ENCODE results near the gene SLC66A2.

SLC66A2 gene

DNA sequence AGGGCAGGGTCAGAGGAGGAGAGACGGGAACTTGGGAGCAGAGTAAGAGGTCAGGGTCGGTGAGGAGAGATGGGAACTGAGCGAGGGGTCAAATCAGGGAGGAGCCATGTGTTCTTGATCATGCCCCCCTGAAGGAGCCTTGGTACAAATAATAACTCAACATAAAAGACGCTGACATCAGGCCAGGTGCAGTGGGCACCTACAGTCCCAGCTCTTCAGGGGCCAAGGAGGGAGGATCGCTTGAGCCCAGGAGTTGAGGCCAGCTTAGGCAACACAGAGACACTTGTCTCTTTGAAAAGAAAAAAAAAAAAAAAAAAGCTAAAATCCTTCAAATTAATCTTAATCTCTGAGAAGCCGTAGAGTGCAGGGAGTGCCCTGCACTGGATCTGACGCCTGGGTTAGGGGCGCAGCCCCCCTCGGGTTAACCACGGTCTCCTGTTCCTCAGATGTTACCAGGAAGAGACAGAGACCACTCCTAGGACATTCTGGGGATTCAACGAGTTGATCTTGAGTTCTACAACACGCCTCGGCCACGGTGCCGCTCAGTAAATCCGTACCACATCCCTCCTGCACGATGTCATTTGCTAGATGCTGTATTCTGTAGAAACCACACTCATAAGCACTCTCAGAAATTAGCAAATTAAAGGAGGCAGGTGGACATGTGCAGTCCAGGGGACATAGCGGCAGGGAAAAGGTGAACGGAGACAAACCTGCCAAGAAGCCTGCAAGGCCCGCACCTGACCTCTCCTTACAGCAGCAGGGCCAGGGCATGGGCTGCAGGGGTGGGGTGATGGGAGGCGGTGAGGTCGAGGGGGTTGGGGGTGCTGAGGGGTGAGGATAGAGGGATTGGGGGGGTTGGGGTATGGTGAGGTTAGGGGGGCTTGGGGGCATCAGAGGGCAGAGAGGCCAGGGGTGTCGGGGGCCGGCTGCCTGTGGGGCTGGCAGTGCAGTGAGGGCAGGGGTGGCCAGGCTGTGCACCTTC is 29.2 kb downstream of the SLC66A2 start:
- TF ChIP-seq, protein P1, sequence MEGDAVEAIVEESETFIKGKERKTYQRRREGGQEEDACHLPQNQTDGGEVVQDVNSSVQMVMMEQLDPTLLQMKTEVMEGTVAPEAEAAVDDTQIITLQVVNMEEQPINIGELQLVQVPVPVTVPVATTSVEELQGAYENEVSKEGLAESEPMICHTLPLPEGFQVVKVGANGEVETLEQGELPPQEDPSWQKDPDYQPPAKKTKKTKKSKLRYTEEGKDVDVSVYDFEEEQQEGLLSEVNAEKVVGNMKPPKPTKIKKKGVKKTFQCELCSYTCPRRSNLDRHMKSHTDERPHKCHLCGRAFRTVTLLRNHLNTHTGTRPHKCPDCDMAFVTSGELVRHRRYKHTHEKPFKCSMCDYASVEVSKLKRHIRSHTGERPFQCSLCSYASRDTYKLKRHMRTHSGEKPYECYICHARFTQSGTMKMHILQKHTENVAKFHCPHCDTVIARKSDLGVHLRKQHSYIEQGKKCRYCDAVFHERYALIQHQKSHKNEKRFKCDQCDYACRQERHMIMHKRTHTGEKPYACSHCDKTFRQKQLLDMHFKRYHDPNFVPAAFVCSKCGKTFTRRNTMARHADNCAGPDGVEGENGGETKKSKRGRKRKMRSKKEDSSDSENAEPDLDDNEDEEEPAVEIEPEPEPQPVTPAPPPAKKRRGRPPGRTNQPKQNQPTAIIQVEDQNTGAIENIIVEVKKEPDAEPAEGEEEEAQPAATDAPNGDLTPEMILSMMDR (IDR thresholded peaks at IDR 0.05; ENCODE audit: low read depth, low read length), result no peak

DNA sequence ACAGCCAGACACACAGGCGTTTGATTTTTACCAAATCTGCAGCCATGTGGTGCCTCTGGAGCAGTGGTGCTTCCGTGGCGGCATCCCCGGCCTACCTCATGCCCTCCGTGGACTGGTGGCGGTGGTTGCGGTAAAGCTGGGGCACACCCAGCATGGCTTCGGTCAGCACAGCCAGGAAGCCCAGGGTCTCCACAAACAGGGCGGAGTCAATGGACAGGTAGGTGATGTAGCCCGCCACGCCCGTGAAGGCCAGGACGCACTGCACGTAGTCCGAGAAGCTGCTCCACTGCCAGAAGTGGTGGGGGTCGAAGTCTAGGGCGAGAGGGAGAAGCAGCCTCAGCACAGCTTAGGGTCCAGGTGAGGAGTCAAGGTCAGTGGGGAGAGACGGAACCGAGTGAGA is 32.4 kb downstream of the SLC66A2 start:
- TF ChIP-seq, protein P1 (IDR thresholded peaks at IDR 0.05; ENCODE audit: low read depth, low read length), result no peak
- no peak overlapping the region for H3K4me3 ChIP-seq (ENCODE audit: low read depth, low read length)

More for the DNA sequence above, 29.2 kb downstream of the SLC66A2 start:
- no peak overlapping the region for H3K4me3 ChIP-seq (ENCODE audit: low read depth, low read length)

DNA sequence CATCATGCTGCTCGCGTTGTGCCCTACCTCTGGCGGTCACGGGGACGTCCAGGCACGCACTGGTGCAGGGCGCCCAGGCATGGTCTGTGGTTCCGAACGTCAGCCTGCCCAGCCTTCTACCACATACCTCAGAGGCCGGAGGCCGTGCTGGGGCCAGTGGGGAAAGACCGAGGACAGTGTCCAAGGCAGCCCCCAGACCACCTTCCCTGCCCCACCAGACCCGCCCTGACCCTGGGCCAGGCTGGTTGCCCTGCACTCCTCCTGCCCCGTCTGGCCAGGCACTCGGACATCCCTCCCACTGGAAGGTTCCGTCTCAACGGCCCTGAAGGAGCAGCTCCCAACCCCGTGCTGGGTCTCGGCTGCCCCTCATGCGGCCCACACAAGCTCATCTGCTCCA is 32.8 kb downstream of the SLC66A2 start:
- no peak overlapping the region for H3K4me3 ChIP-seq (ENCODE audit: low read depth, low read length)
- TF ChIP-seq, protein P1 (IDR thresholded peaks at IDR 0.05; ENCODE audit: low read depth, low read length), result no peak

DNA sequence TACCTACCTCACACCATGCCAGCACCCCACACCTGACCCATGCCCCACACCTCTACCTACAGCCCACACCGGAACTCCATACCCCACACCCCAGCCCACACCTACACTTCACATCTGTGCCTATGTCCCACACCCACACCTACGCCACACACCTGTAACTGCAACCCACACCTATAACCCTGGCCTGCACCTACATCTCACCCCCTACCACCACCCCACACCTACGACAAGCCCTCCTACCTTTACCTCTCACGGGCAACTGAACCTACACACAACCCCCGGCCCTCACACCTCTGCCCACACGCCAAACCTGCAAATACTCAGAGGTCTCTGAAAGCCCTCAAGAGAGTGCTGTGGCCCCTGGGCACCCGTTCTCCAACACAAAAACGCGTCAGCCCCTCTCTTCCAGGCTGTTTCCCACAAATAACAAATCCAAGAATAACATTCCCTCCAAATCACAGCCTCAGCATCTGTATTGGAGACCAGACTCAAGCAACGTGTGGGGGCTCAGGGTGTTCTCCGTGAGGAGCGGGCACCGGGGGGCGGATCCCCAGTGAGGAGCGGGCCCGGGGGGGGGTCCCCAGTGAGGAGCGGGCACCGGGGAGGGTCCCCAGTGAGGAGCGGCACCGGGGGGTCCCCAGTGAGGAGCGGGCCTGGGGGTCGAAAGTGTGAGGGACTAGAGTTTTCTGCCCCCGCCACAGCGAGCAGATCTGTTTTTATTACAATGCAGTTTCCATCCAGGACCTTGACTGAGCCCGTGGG is 33.4 kb downstream of the SLC66A2 start:
- no peak overlapping the region for H3K4me3 ChIP-seq (ENCODE audit: low read depth, low read length)
- TF ChIP-seq, protein P1 (IDR thresholded peaks at IDR 0.05; ENCODE audit: low read depth, low read length), result no peak

DNA sequence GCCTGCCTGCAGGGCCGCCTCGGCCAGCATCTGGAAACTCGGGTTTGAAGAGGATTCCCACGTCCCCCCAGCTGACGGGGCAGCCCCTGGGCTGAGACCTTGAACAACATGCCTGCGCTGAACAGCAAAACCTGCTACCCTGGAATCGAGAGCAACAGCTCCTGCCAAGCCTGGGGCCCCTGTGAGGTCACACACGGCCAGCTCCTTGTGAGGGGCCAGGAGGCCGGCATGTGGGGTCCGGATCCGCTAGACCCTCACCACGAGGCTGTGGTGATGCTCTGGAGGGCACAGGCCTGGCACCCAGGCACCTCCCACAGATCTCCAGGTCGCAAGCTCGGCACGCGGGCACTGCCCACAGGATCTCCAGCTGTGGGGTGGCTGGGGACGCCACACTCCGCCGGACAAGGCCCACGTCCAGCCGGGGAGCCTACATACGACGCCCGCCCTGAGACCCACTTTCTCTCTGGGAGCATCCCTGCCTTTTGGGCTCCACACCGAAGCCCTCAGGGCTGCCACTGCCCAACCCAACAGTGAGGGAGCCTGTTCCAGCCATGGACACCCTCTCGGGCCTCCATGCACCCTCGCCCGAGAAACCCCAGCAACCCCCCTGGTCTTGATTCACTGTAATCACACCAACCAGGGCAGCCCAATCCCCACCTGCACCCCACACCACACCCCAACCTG is 34.1 kb downstream of the SLC66A2 start:
- TF ChIP-seq, protein P1 (IDR thresholded peaks at IDR 0.05; ENCODE audit: low read depth, low read length), result no peak

DNA sequence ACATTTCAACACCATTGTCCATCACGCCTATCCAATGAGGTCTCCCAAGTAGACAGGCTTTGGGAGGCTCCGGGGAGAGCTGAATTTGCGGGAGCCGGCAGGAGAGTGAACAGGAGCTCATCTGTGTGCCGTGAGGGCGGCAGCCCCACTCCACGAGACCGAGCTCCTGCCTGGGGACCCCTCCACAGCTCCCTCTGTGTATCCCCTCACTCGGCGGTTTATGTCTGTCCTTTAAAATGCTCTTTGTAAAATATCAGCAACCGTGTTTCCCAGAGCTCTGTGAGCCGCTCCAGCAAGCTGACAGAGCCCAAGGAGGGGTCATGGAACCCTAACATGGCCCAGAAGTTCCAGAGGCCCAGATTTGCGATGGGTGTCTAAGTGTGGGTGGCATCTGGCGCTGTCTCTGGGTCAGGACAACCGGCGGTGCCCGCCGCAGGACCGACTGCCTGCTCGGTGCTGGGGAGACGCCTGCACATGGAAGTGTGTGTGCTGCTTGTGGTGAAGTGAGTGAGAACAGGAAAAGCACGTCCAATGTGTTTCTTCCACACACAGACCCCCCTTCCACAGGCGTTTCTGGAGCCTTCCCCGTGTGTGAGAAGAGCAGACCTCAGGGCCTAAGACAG is 34.8 kb downstream of the SLC66A2 start:
- no peak overlapping the region for H3K4me3 ChIP-seq (ENCODE audit: low read depth, low read length)
- TF ChIP-seq, protein P1 (IDR thresholded peaks at IDR 0.05; ENCODE audit: low read depth, low read length), result no peak

More for the DNA sequence above, 34.1 kb downstream of the SLC66A2 start:
- no peak overlapping the region for H3K4me3 ChIP-seq (ENCODE audit: low read depth, low read length)
